IMR-90 (cell line): ENCODE measurements around the gene AUH. TPM values are rescaled to one million over a fixed set of nuclear protein-coding genes. Genes with fewer than 3 reads are reported as not detected.

ENCODE experiments used
- ATAC-seq: fragments of 200-7000 bp; cut with Tn5 transposase; 2 replicates; pipeline ENCODE4 v1.9.1; 2020; ENCODE audit warnings: low read depth, mild to moderate bottlenecking, moderate library complexity
- BruUV-seq: library from RNA; stranded (reverse); fragments of 400-500 nt; replicated peaks from 2 replicates; lab custom pipeline; 2021; lab: Mats Ljungman, UMichigan
- CTCF ChIA-PET: fragments of 300-600 bp; formaldehyde crosslinking; extraction: SDS; loops from one replicate; lab custom pipeline; 2021; ENCODE audit warnings: antibody characterized with exemption; lab: Yijun Ruan, JAX
- POLR2A ChIA-PET: fragments of 300-600 bp; sonication (Branson Sonifier 250); formaldehyde crosslinking; loops from one replicate; lab custom pipeline; 2022; ENCODE audit warnings: antibody characterized with exemption; ENCODE audit not compliant: unreplicated experiment; lab: Charles Lee
- DNase-seq: peaks from one replicate; pipeline ENCODE4 v3.0.0; 2013
- H2AFZ ChIP-seq: replicated peaks from 2 replicates; pipeline ENCODE3; 2013; ENCODE audit warnings: low read length, mild to moderate bottlenecking; ENCODE audit not compliant: poor library complexity
- H2AK5ac ChIP-seq: 2 replicates; pipeline ENCODE4 v1.6.1; 2013; ENCODE audit warnings: low read depth, low read length, inconsistent platforms
- H2AK9ac ChIP-seq: replicated peaks from 2 replicates; pipeline ENCODE3; 2013; ENCODE audit warnings: mild to moderate bottlenecking, low read depth, low read length, moderate library complexity; ENCODE audit not compliant: poor library complexity
- H2BK120ac ChIP-seq: 2 replicates; pipeline ENCODE4 v1.6.1; 2013; ENCODE audit warnings: low read depth, low read length, inconsistent platforms
- H2BK15ac ChIP-seq: 3 replicates; pipeline ENCODE4 v1.6.1; 2013; ENCODE audit warnings: low read depth, low read length, inconsistent platforms
- H2BK20ac ChIP-seq: 2 replicates; pipeline ENCODE4 v1.6.1; 2013; ENCODE audit warnings: low read depth, mild to moderate bottlenecking, inconsistent platforms, low read length, moderate library complexity
- H2BK5ac ChIP-seq: 2 replicates; pipeline ENCODE4 v1.6.1; 2013; ENCODE audit warnings: mild to moderate bottlenecking, low read depth, low read length, inconsistent platforms; ENCODE audit not compliant: poor library complexity, severe bottlenecking
- H3K14ac ChIP-seq: replicated peaks from 2 replicates; pipeline ENCODE4 v1.6.1; 2013; ENCODE audit warnings: low read depth, low read length, inconsistent platforms
- H3K18ac ChIP-seq: 2 replicates; pipeline ENCODE4 v1.6.1; 2013; ENCODE audit warnings: low read depth, low read length, control low read depth
- H3K23ac ChIP-seq: 2 replicates; pipeline ENCODE4 v1.6.1; 2013; ENCODE audit warnings: low read depth, low read length, inconsistent platforms
- H3K27ac ChIP-seq: 2 replicates; pipeline ENCODE4 v1.5.1; 2013; ENCODE audit warnings: mild to moderate bottlenecking, control low read depth, low read length; ENCODE audit not compliant: insufficient read depth
- H3K27me3 ChIP-seq: 2 replicates; pipeline ENCODE4 v1.6.1; 2013; ENCODE audit warnings: low read length; ENCODE audit not compliant: control insufficient read depth, insufficient read depth
- H3K36me3 ChIP-seq: 2 replicates; pipeline ENCODE4 v1.6.1; 2013; ENCODE audit warnings: low read length, mixed read lengths; ENCODE audit not compliant: control insufficient read depth, insufficient read depth
- H3K4ac ChIP-seq: 2 replicates; pipeline ENCODE4 v1.6.1; 2013; ENCODE audit warnings: low read depth, low read length, inconsistent platforms
- H3K4me1 ChIP-seq: 2 replicates; pipeline ENCODE4 v1.6.1; 2013; ENCODE audit warnings: low read length, mixed read lengths; ENCODE audit not compliant: control insufficient read depth, insufficient read depth
- H3K4me2 ChIP-seq: 2 replicates; pipeline ENCODE4 v1.6.1; 2013; ENCODE audit warnings: low read depth, mild to moderate bottlenecking, control low read depth, low read length, moderate library complexity
- H3K4me3 ChIP-seq: 2 replicates; pipeline ENCODE4 v1.5.1; 2013; ENCODE audit warnings: low read depth, mild to moderate bottlenecking, control low read depth, low read length, moderate library complexity; ENCODE audit not compliant: insufficient read depth
- H3K56ac ChIP-seq: 2 replicates; pipeline ENCODE4 v1.6.1; 2013; ENCODE audit warnings: low read length, inconsistent platforms; ENCODE audit not compliant: insufficient read depth; ENCODE audit errors: extremely low read depth
- H3K79me1 ChIP-seq, 2 experiments: 2 replicates each; pipeline ENCODE4 v1.6.1; 2013; ENCODE audit warnings: low read length in 2 of 2, inconsistent platforms in 1 of 2, low read depth in 1 of 2
- H3K9ac ChIP-seq: 2 replicates; pipeline ENCODE4 v1.6.1; 2013; ENCODE audit warnings: low read depth, low read length, control low read depth
- H3K9me1 ChIP-seq: 2 replicates; pipeline ENCODE4 v1.6.1; 2013; ENCODE audit warnings: low read length, inconsistent platforms; ENCODE audit not compliant: insufficient read depth
- H3K9me3 ChIP-seq: 2 replicates; pipeline ENCODE4 v1.6.1; 2013; ENCODE audit warnings: low read length; ENCODE audit not compliant: control insufficient read depth, insufficient read depth
- H4K20me1 ChIP-seq: 2 replicates; pipeline ENCODE4 v1.6.1; 2013; ENCODE audit warnings: low read length, inconsistent platforms; ENCODE audit not compliant: insufficient read depth
- H4K5ac ChIP-seq: 2 replicates; pipeline ENCODE4 v1.6.1; 2013; ENCODE audit warnings: mild to moderate bottlenecking, low read depth, low read length, control low read depth
- H4K8ac ChIP-seq, 2 experiments: 2 replicates each; pipeline ENCODE4 v1.6.1; 2013; ENCODE audit warnings: low read depth in 2 of 2, low read length in 2 of 2, control low read depth in 1 of 2, inconsistent platforms in 1 of 2
- H4K91ac ChIP-seq: 2 replicates; pipeline ENCODE4 v1.6.1; 2013; ENCODE audit warnings: low read depth, low read length, inconsistent platforms; ENCODE audit not compliant: insufficient read depth
- BHLHE40 ChIP-seq: fragments of 150-350 bp; IDR thresholded peaks from 2 replicates; pipeline ENCODE4 v1.6.1; 2016; ENCODE audit warnings: mild to moderate bottlenecking, low read depth, low read length
- CEBPB ChIP-seq: IDR thresholded peaks from 2 replicates; pipeline ENCODE4 v1.6.1; 2012; ENCODE audit warnings: low read depth, low read length, improper control_type of control experiment
- CHD1 ChIP-seq: IDR thresholded peaks from 2 replicates; pipeline ENCODE4 v1.6.1; 2012; ENCODE audit warnings: low read depth, low read length, improper control_type of control experiment
- FOS ChIP-seq: fragments of 150-350 bp; IDR thresholded peaks from 2 replicates; pipeline ENCODE4 v1.6.1; 2016; ENCODE audit warnings: low read depth, low read length
- MAZ ChIP-seq: IDR thresholded peaks from 2 replicates; pipeline ENCODE4 v1.6.1; 2012; ENCODE audit warnings: low read depth, mild to moderate bottlenecking, low read length, improper control_type of control experiment, moderate library complexity, borderline replicate concordance
- MXI1 ChIP-seq: IDR thresholded peaks from 2 replicates; pipeline ENCODE4 v1.6.1; 2012; ENCODE audit warnings: low read depth, mild to moderate bottlenecking, low read length, moderate library complexity, borderline replicate concordance
- NFE2L2 ChIP-seq: fragments of 150-350 bp; IDR thresholded peaks from 2 replicates; pipeline ENCODE4 v1.6.1; 2016; ENCODE audit warnings: low read depth, mild to moderate bottlenecking, low read length
- POLR2A ChIP-seq: IDR thresholded peaks from 2 replicates; pipeline ENCODE4 v1.6.1; 2012; ENCODE audit warnings: mild to moderate bottlenecking, low read depth, low read length
- RAD21 ChIP-seq: IDR thresholded peaks from 2 replicates; pipeline ENCODE4 v1.6.1; 2012; ENCODE audit warnings: low read length, improper control_type of control experiment
- RCOR1 ChIP-seq: IDR thresholded peaks from 2 replicates; pipeline ENCODE4 v1.6.1; 2012; ENCODE audit warnings: mild to moderate bottlenecking, low read length, improper control_type of control experiment; ENCODE audit not compliant: insufficient replicate concordance
- RFX5 ChIP-seq: IDR thresholded peaks from 2 replicates; pipeline ENCODE4 v1.8.0; 2012; ENCODE audit warnings: low read depth, mild to moderate bottlenecking, low read length, moderate library complexity
- WGBS, 2 experiments: methylation state at CpG; one replicate each; pipeline versions ENCODE4 v1.1.5 to v1.1.7; 2013; ENCODE audit warnings: missing lambda C conversion rate in 2 of 2; ENCODE audit not compliant: insufficient read length in 1 of 2; ENCODE audit errors: extremely low coverage in 2 of 2; 5-methylcytosine and 5-hydroxymethylcytosine counted together
- dilution Hi-C: fragments of 300-500 bp; cut with HindIII; formaldehyde crosslinking; loops from one replicate; pipeline ENCODE4 v1.14.3; 2018; ENCODE audit warnings: low sequenced_read_pairs; ENCODE audit not compliant: unreplicated experiment
- in situ Hi-C: fragments of 300-500 bp; cut with MboI; formaldehyde crosslinking; loops from 3 replicates; pipeline ENCODE4 v1.14.3; 2019; ENCODE audit warnings: low sequenced_read_pairs, inconsistent platforms, mixed read lengths
- intact Hi-C: fragments of 100-400 bp; cut with micrococcal nuclease; formaldehyde crosslinking; loops from 2 replicates; pipeline ENCODE4 v1.10.0; 2022
- polyA plus RNA-seq, 3 experiments: library from polyadenylated mRNA; depleted of rRNA; stranded (reverse); fragments of >200 nt; gene quantifications; 2 replicates each; pipeline ENCODE4 v1.2.3, GENCODE V29; 2012; ENCODE audit warnings: low replicate concordance in 1 of 3
- total RNA-seq: library from RNA; depleted of rRNA; stranded (reverse); fragments of >200 nt; gene quantifications from 2 replicates; pipeline ENCODE4 v1.2.3, GENCODE V29; 2012
- TF ChIP-seq, protein P1 (sequence below): conservative IDR thresholded peaks from 2 replicates; pipeline ENCODE4 v1.5.1; 2012; ENCODE audit warnings: mild to moderate bottlenecking, low read depth, low read length, improper control_type of control experiment
- TF ChIP-seq, protein P2 (sequence below): fragments of 150-350 bp; IDR thresholded peaks from 2 replicates; pipeline ENCODE4 v1.6.1; 2017; ENCODE audit warnings: mild to moderate bottlenecking, antibody characterized with exemption, low read length, low read depth
- TF ChIP-seq, protein P3 (sequence below): fragments of 150-350 bp; IDR thresholded peaks from 2 replicates; pipeline ENCODE4 v1.6.1; 2016; ENCODE audit warnings: low read depth, mild to moderate bottlenecking, low read length, moderate library complexity, borderline replicate concordance

The AUH gene
- total and polyA plus RNA-seq, 2 of the 4 experiments (the other 2 are of a cell fraction) = 5.9 to 8.1 TPM

DNA sequence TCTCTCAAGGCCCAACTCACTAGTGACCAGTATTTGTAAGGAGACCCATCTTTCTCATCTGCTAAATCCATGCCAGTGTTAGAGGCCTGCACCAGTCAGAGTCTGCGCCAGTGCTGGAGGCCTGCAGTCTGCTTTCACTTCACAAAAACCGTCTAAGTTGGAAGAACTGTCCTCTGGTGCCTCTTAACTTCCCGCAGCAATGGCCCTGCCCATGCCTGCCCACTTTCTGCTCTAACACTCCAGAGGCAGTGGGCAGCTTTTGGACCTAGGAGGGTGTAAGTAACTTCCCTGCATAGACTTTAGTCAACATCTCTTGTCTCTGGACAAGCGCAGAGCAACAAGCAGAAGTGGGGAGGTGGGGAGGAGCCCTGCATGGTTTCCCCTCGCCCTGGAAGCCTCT, 152.9 kb downstream of the AUH start:
- Histone ChIP-seq H3K4ac (no peak overlapping the region), H2BK5ac (no peak overlapping the region), H3K27me3 (no peaks in the 10 kb centered on the region), H2BK120ac (no peak overlapping the region), H3K56ac (no peak overlapping the region), H3K14ac (no peak overlapping the region), H4K8ac (no peak overlapping the region; a peak in 1 of 4 replicates), H2BK20ac (no peak overlapping the region), H3K4me1 (peaks cover 9% of the 10 kb centered on the region), H3K9ac (no peak overlapping the region), H3K9me3 (no peaks in the 10 kb centered on the region), H3K18ac (no peak overlapping the region), H3K23ac (no peak overlapping the region), H3K4me2 (no peak overlapping the region), H4K20me1 (no peaks in the 10 kb centered on the region), H2BK15ac (0 out of 3 replicates have a peak overlapping the region, but pooled peaks have one; percentile 1), H3K79me1 (peaks cover 0 to 3% of the 10 kb centered on the region in 2 experiments; a peak in 1 of 4 replicates), H2AFZ (no peak overlapping the region), H4K5ac (no peak overlapping the region), H3K27ac (no peak overlapping the region), H2AK9ac (no peak overlapping the region), H3K36me3 (no peaks in the 10 kb centered on the region), H3K4me3 (no peak overlapping the region), H2AK5ac (no peak overlapping the region), H3K9me1 (no peaks in the 10 kb centered on the region), H4K91ac (no peak overlapping the region)
- WGBS, 2 experiments = no CpG with 5 or more reads among the region's 5 CpGs
- in situ Hi-C loops = no loop called here
- DNase-seq = no peak
- dilution Hi-C loops = no loop called here
- intact Hi-C loops = no loop called here
- TF ChIP-seq CHD1 = no peak
- TF ChIP-seq POLR2A = no peak
- no peak for TF ChIP-seq NFE2L2
- TF ChIP-seq, protein P1, sequence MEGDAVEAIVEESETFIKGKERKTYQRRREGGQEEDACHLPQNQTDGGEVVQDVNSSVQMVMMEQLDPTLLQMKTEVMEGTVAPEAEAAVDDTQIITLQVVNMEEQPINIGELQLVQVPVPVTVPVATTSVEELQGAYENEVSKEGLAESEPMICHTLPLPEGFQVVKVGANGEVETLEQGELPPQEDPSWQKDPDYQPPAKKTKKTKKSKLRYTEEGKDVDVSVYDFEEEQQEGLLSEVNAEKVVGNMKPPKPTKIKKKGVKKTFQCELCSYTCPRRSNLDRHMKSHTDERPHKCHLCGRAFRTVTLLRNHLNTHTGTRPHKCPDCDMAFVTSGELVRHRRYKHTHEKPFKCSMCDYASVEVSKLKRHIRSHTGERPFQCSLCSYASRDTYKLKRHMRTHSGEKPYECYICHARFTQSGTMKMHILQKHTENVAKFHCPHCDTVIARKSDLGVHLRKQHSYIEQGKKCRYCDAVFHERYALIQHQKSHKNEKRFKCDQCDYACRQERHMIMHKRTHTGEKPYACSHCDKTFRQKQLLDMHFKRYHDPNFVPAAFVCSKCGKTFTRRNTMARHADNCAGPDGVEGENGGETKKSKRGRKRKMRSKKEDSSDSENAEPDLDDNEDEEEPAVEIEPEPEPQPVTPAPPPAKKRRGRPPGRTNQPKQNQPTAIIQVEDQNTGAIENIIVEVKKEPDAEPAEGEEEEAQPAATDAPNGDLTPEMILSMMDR = no peak
- no peak for TF ChIP-seq CEBPB
- no peak for TF ChIP-seq RCOR1
- no peak for TF ChIP-seq RFX5
- TF ChIP-seq, protein P2, sequence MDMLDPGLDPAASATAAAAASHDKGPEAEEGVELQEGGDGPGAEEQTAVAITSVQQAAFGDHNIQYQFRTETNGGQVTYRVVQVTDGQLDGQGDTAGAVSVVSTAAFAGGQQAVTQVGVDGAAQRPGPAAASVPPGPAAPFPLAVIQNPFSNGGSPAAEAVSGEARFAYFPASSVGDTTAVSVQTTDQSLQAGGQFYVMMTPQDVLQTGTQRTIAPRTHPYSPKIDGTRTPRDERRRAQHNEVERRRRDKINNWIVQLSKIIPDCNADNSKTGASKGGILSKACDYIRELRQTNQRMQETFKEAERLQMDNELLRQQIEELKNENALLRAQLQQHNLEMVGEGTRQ = no peak
- no peak for TF ChIP-seq FOS
- no peak for TF ChIP-seq RAD21
- TF ChIP-seq, protein P3, sequence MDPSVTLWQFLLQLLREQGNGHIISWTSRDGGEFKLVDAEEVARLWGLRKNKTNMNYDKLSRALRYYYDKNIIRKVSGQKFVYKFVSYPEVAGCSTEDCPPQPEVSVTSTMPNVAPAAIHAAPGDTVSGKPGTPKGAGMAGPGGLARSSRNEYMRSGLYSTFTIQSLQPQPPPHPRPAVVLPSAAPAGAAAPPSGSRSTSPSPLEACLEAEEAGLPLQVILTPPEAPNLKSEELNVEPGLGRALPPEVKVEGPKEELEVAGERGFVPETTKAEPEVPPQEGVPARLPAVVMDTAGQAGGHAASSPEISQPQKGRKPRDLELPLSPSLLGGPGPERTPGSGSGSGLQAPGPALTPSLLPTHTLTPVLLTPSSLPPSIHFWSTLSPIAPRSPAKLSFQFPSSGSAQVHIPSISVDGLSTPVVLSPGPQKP = no peak
- TF ChIP-seq MAZ = no peak
- no peak for TF ChIP-seq BHLHE40
- TF ChIP-seq MXI1 = no peak
- POLR2A ChIA-PET = no interaction called here
- no TSS peak for BruUV-seq
- ATAC-seq = no peak
- CTCF ChIA-PET = no interaction called here
